ENCODE data around the gene PRRC2B.
A peak's percentile ranks its signal among the peaks of the same experiment; 100 is the strongest.
"Not testable (repeated sequence)": the region's sequence is repeated elsewhere in the genome, so short reads cannot be mapped to it uniquely, and the experiment has no call there.

The PRRC2B gene

GRCh38 chr9:131387394-131387793 is 6.5 kb upstream of the PRRC2B start:
- Histone ChIP-seq H3K27ac (ENCODE audit: low read depth, low read length) (no peak overlapping the region), H3K4me3 (ENCODE audit: low read length) (no peak overlapping the region), H3K9ac (ENCODE audit: low read depth, low read length) (no peak overlapping the region), H3K27me3 (ENCODE audit: insufficient read depth, low read length) (no peaks in the 10 kb centered on the region), H3K4me1 (ENCODE audit: insufficient read depth, low read length) (peaks cover 15% of the 10 kb centered on the region), H3K9me3 (ENCODE audit: insufficient read depth, low read depth, low read length) (no peaks in the 10 kb centered on the region), H3K36me3 (ENCODE audit: insufficient read depth, low read length) (no peaks in the 10 kb centered on the region)
- WGBS = 71% methylated on average over 5 of the region's 6 CpGs

DNA sequence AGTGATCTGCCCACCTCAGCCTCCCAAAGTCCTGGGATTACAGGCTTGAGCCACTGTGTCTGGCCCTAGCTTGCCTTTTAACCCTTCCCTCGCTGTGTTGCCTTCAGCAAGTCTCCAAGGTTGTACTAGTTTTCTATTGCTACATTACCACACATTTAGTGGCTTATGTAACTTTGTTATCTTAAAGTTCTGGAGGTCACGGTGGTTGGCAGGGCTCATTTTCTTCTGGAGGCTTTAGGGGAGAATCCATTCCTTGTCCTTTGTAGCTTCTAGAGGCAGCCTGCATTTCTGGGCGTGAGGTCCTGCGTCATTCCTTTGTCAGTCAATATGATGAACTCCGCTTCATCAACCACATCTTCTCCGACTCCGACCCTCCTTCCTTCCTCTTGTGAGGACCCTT is 2.9 kb upstream of the PRRC2B start:
- WGBS = 90% methylated on average over 7 of the region's 7 CpGs
- Histone ChIP-seq H3K27me3 (ENCODE audit: insufficient read depth, low read length) (no peaks in the 10 kb centered on the region), H3K36me3 (ENCODE audit: insufficient read depth, low read length) (no peaks in the 10 kb centered on the region), H3K4me3 (ENCODE audit: low read length) (no peak overlapping the region), H3K9ac (ENCODE audit: low read depth, low read length) (no peak overlapping the region), H3K9me3 (ENCODE audit: insufficient read depth, low read depth, low read length) (no peaks in the 10 kb centered on the region), H3K4me1 (ENCODE audit: insufficient read depth, low read length) (peaks cover 12% of the 10 kb centered on the region), H3K27ac (ENCODE audit: low read depth, low read length) (no peak overlapping the region)

GRCh38 chr9:131391504-131391903 is 2.4 kb upstream of the PRRC2B start:
- Histone ChIP-seq H3K9ac (ENCODE audit: low read depth, low read length) (no peak overlapping the region), H3K27ac (ENCODE audit: low read depth, low read length) (no peak overlapping the region), H3K9me3 (ENCODE audit: insufficient read depth, low read depth, low read length) (no peaks in the 10 kb centered on the region), H3K27me3 (ENCODE audit: insufficient read depth, low read length) (no peaks in the 10 kb centered on the region), H3K36me3 (ENCODE audit: insufficient read depth, low read length) (no peaks in the 10 kb centered on the region), H3K4me1 (ENCODE audit: insufficient read depth, low read length) (peaks cover 14% of the 10 kb centered on the region), H3K4me3 (ENCODE audit: low read length) (no peak overlapping the region)
- WGBS = 92% methylated on average over 4 of the region's 4 CpGs

DNA sequence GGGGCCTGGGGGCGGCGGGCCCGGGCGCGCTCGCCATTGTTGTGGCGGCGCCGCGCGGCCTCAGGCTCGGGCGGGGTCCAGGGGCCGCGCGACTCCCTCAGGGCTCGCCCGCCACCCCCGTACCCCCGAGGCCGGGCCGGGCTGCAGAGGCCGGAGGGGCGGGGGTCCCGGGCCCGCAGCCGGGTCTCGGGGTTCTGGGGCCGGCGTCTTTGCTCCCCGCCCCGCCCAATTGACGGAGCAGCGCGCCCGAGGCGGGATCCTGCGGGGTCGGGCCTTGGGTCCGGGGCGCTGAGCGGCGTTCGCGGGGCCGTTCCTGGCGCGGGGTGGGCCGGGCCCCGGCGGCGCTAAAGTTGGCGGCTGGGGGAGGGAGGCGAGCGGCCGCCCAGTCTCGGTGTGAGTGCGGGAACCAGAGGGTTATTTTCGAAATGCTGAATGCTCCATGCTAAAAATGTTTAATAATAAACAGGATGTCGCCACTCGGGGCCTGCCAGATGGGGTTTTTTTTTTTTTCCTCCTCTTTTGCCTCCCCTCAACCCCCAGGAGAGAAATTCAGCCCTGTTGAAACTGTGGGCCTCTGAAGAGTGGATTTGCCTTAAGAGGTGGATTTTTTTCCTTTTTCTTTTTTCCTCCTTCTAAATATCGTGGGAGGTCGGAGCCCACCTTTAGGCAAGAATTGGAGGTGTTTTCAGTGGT is 724 bp downstream of the PRRC2B start:
- Histone ChIP-seq H3K4me3 (ENCODE audit: low read length) (peak overlapping the region; percentile 63), H3K36me3 (ENCODE audit: insufficient read depth, low read length) (peaks cover 8% of the 10 kb centered on the region), H3K4me1 (ENCODE audit: insufficient read depth, low read length) (peaks cover 36% of the 10 kb centered on the region), H3K9ac (ENCODE audit: low read depth, low read length) (peak overlapping the region; percentile 90), H3K9me3 (ENCODE audit: insufficient read depth, low read depth, low read length) (no peaks in the 10 kb centered on the region), H3K27me3 (ENCODE audit: insufficient read depth, low read length) (no peaks in the 10 kb centered on the region), H3K27ac (ENCODE audit: low read depth, low read length) (peak overlapping the region; percentile 94)
- under 1% methylated on average over 61 of the region's 63 CpGs for WGBS

- H3K4me3 ChIP-seq (ENCODE audit: low read length) = peak overlapping the region; percentile 63
- no peaks in the 10 kb centered on the region for H3K27me3 ChIP-seq (ENCODE audit: insufficient read depth, low read length)
- H3K9ac ChIP-seq (ENCODE audit: low read depth, low read length) = peak overlapping the region; percentile 90
- WGBS = 7% methylated on average over 17 of the region's 17 CpGs
- H3K9me3 ChIP-seq (ENCODE audit: insufficient read depth, low read depth, low read length) = no peaks in the 10 kb centered on the region
- H3K36me3 ChIP-seq (ENCODE audit: insufficient read depth, low read length) = peaks cover 8% of the 10 kb centered on the region
- peaks cover 36% of the 10 kb centered on the region for H3K4me1 ChIP-seq (ENCODE audit: insufficient read depth, low read length)
- peak overlapping the region; percentile 94 for H3K27ac ChIP-seq (ENCODE audit: low read depth, low read length)
Measured at GRCh38 chr9:131395157-131396098, 1.5 kb downstream of the PRRC2B start.

- Histone ChIP-seq H3K9ac (ENCODE audit: low read depth, low read length) (0 out of 2 replicates have a peak overlapping the region, but pooled peaks have one; percentile 90), H3K4me3 (ENCODE audit: low read length) (peak overlapping the region; percentile 63), H3K4me1 (ENCODE audit: insufficient read depth, low read length) (peaks cover 42% of the 10 kb centered on the region), H3K27ac (ENCODE audit: low read depth, low read length) (peak overlapping the region; percentile 94; the same call in 1 of the 2 replicates)
- H3K27me3 ChIP-seq (ENCODE audit: insufficient read depth, low read length); H3K36me3 ChIP-seq (ENCODE audit: insufficient read depth, low read length); H3K9me3 ChIP-seq (ENCODE audit: insufficient read depth, low read depth, low read length): not testable (repeated sequence)
- 26% methylated on average over 4 of the region's 4 CpGs for WGBS
Measured at GRCh38 chr9:131396099-131396479, 2.2 kb downstream of the PRRC2B start.

GRCh38 chr9:131396626-131397025 is 2.7 kb downstream of the PRRC2B start:
- H3K36me3 ChIP-seq (ENCODE audit: insufficient read depth, low read length) = peaks cover 8% of the 10 kb centered on the region
- no peaks in the 10 kb centered on the region for H3K9me3 ChIP-seq (ENCODE audit: insufficient read depth, low read depth, low read length)
- H3K27me3 ChIP-seq (ENCODE audit: insufficient read depth, low read length) = no peaks in the 10 kb centered on the region
- peak overlapping the region; percentile 27 for H3K9ac ChIP-seq (ENCODE audit: low read depth, low read length)
- 60% methylated on average over 2 of the region's 3 CpGs for WGBS
- peak overlapping the region; percentile 63 for H3K4me3 ChIP-seq (ENCODE audit: low read length)
- H3K27ac ChIP-seq (ENCODE audit: low read depth, low read length) = peak overlapping the region; percentile 48
- peaks cover 43% of the 10 kb centered on the region for H3K4me1 ChIP-seq (ENCODE audit: insufficient read depth, low read length)

GRCh38 chr9:131397100-131397790 is 3.4 kb downstream of the PRRC2B start:
- H3K9ac ChIP-seq (ENCODE audit: low read depth, low read length) = peak overlapping the region; percentile 42
- peak overlapping the region; percentile 63 for H3K4me3 ChIP-seq (ENCODE audit: low read length)
- H3K4me1 ChIP-seq (ENCODE audit: insufficient read depth, low read length) = peaks cover 47% of the 10 kb centered on the region
- H3K9me3 ChIP-seq (ENCODE audit: insufficient read depth, low read depth, low read length) = no peaks in the 10 kb centered on the region
- H3K36me3 ChIP-seq (ENCODE audit: insufficient read depth, low read length) = peaks cover 8% of the 10 kb centered on the region
- 23% methylated on average over 8 of the region's 8 CpGs for WGBS
- H3K27ac ChIP-seq (ENCODE audit: low read depth, low read length) = peak overlapping the region; percentile 48
- no peaks in the 10 kb centered on the region for H3K27me3 ChIP-seq (ENCODE audit: insufficient read depth, low read length)

DNA sequence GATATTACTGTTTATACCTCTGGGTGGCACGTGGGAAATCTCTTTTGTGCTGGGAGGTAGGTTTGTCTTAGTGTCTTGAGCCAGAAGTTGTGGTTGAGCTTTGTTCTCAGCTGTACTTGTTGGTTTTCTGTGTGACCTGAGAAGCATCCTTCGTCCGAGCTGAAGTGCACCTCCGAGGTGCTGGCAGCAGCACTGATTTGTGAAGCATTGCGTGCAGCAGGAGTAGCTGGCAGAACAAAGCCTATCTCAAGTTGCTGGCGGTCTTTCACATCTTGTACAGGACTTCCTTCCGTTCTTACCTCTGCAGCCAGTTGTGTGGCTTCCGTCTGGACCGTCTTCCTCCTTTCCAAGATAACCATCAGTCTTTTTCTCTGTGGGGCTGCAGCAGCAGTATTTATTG is 4.3 kb downstream of the PRRC2B start:
- Histone ChIP-seq H3K4me1 (ENCODE audit: insufficient read depth, low read length) (peaks cover 46% of the 10 kb centered on the region), H3K36me3 (ENCODE audit: insufficient read depth, low read length) (peaks cover 8% of the 10 kb centered on the region), H3K27ac (ENCODE audit: low read depth, low read length) (peak overlapping the region; percentile 23; the same call in 1 of the 2 replicates), H3K9ac (ENCODE audit: low read depth, low read length) (peak overlapping the region; percentile 38), H3K27me3 (ENCODE audit: insufficient read depth, low read length) (no peaks in the 10 kb centered on the region), H3K4me3 (ENCODE audit: low read length) (peak overlapping the region; percentile 12; the same call in 1 of the 2 replicates), H3K9me3 (ENCODE audit: insufficient read depth, low read depth, low read length) (no peaks in the 10 kb centered on the region)
- 84% methylated on average over 9 of the region's 9 CpGs for WGBS

GRCh38 chr9:131399972-131400371 is 6.1 kb downstream of the PRRC2B start:
- H3K4me3 ChIP-seq (ENCODE audit: low read length) = no peak overlapping the region
- H3K27ac ChIP-seq (ENCODE audit: low read depth, low read length) = no peak overlapping the region
- peaks cover 58% of the 10 kb centered on the region for H3K4me1 ChIP-seq (ENCODE audit: insufficient read depth, low read length)
- H3K27me3 ChIP-seq (ENCODE audit: insufficient read depth, low read length) = no peaks in the 10 kb centered on the region
- H3K9me3 ChIP-seq (ENCODE audit: insufficient read depth, low read depth, low read length) = no peaks in the 10 kb centered on the region
- H3K9ac ChIP-seq (ENCODE audit: low read depth, low read length) = no peak overlapping the region
- WGBS = 97% methylated on average over 7 of the region's 7 CpGs
- H3K36me3 ChIP-seq (ENCODE audit: insufficient read depth, low read length) = peaks cover 8% of the 10 kb centered on the region

DNA sequence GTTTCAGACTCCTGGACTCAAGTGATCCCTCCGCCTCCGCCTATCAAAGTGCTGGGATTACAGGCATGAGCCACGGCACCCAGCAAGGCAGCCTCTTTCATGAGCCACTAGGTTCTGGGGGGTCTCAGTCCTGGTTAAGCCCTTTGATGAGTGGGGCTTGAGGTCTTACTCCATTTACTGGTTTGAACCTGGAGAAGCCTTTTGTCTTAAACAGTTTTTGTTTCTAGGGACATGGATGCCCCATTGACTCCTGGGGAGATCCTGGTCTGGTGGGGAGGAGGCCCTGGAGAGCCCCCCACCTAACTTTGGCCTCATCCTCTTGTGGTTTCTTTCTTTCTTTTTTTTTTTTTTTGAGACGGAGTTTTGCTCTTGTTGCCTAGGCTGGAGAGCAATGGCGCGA is 6.7 kb downstream of the PRRC2B start:
- Histone ChIP-seq H3K36me3 (ENCODE audit: insufficient read depth, low read length) (peaks cover 8% of the 10 kb centered on the region), H3K4me1 (ENCODE audit: insufficient read depth, low read length) (peaks cover 64% of the 10 kb centered on the region), H3K9me3 (ENCODE audit: insufficient read depth, low read depth, low read length) (no peaks in the 10 kb centered on the region), H3K27ac (ENCODE audit: low read depth, low read length) (no peak overlapping the region), H3K9ac (ENCODE audit: low read depth, low read length) (no peak overlapping the region), H3K27me3 (ENCODE audit: insufficient read depth, low read length) (no peaks in the 10 kb centered on the region), H3K4me3 (ENCODE audit: low read length) (no peak overlapping the region)
- WGBS = 88% methylated on average over 6 of the region's 6 CpGs

Data from HUES64 (cell line).